ENCODE results near the gene FBXL20.

- TF ChIP-seq CTCF (IDR thresholded peaks at IDR 0.05; ENCODE audit: extremely low read depth in 1 of 2, insufficient read depth in 1 of 2, low read depth in 1 of 2, low read length in 2 of 2): no peak
- TF ChIP-seq MYC (IDR thresholded peaks at IDR 0.05; ENCODE audit: low read depth, low read length): no peak
These were observed 176.6 kb downstream of the FBXL20 start for GRCh38 chr17:39224778-39225307.

All from endothelial cell of umbilical vein (primary cell).